ENCODE measurements around the gene STIL.

- TF ChIP-seq POLR2A (IDR thresholded peaks at IDR 0.05) (no peak), CTCF (IDR thresholded peaks at IDR 0.05) (no peak), EP300 (IDR thresholded peaks at IDR 0.05; ENCODE audit: low read depth) (no peak), POLR2AphosphoS5 (IDR thresholded peaks at IDR 0.05) (no peak)
These were observed 16.3 kb upstream of the STIL start for GRCh38 chr1:47330212-47330611.

Measured in transverse colon (tissue), 4 donors.